ENCODE results near the gene OR2T35.

Gene OR2T35

DNA sequence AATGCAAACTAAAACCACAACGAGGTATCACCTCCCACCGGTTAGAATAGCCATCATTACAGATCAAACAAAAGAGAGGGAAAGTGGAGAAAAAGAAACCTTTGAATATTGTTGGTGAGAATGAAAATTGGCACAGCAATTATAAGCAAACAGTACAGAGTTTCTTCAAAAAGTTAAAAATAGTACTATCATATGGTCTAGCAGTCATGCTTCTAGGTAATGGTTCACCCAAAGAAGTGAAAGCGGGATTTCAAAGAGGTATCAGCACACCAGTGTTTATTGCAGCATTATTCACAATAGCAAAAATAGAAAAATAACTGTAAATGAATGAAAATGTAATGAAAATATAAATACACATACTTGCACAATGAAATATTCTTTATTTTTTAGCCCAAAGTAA is 55.7 kb downstream of the OR2T35 start:
- Histone ChIP-seq H3K4me3 (ENCODE audit: insufficient read depth, low read length, poor library complexity, severe bottlenecking) (no peak overlapping the region), H2AFZ (ENCODE audit: low read depth, low read length, severe bottlenecking) (no peak overlapping the region), H4K20me1 (ENCODE audit: low read depth, low read length) (no peaks in the 10 kb centered on the region), H3K27me3 (ENCODE audit: low read length) (no peaks in the 10 kb centered on the region), H3K4me2 (ENCODE audit: low read depth, low read length, poor library complexity, severe bottlenecking) (no peak overlapping the region), H3K9ac (ENCODE audit: low read length) (no peak overlapping the region), H3K9me3 (ENCODE audit: insufficient read depth, low read length) (no peaks in the 10 kb centered on the region), H3K79me2 (ENCODE audit: insufficient read depth, low read length) (no peaks in the 10 kb centered on the region), H3K36me3 (ENCODE audit: low read length) (no peaks in the 10 kb centered on the region), H3F3A (ENCODE audit: insufficient read depth) (no peaks in the 10 kb centered on the region), H3K27ac (ENCODE audit: low read depth, low read length) (no peak overlapping the region), H3K9me2 (replicated peaks; ENCODE audit: insufficient read depth, low read length) (no peaks in the 10 kb centered on the region)
- no peak for TF ChIP-seq EZH2phosphoT487 (conservative IDR thresholded peaks at IDR 0.05; ENCODE audit: low read length)
- TF ChIP-seq, protein P1, sequence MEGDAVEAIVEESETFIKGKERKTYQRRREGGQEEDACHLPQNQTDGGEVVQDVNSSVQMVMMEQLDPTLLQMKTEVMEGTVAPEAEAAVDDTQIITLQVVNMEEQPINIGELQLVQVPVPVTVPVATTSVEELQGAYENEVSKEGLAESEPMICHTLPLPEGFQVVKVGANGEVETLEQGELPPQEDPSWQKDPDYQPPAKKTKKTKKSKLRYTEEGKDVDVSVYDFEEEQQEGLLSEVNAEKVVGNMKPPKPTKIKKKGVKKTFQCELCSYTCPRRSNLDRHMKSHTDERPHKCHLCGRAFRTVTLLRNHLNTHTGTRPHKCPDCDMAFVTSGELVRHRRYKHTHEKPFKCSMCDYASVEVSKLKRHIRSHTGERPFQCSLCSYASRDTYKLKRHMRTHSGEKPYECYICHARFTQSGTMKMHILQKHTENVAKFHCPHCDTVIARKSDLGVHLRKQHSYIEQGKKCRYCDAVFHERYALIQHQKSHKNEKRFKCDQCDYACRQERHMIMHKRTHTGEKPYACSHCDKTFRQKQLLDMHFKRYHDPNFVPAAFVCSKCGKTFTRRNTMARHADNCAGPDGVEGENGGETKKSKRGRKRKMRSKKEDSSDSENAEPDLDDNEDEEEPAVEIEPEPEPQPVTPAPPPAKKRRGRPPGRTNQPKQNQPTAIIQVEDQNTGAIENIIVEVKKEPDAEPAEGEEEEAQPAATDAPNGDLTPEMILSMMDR (IDR thresholded peaks at IDR 0.05; ENCODE audit: insufficient read depth, low read length, poor library complexity, severe bottlenecking) = no peak

All from SU-DHL-6 (cell line).